Measurements from ENCODE around the gene ITGB3BP.

Gene ITGB3BP

GRCh38 chr1:63463248-63463647, 59.8 kb downstream of the ITGB3BP start:
- H3K4me3 ChIP-seq (ENCODE audit: control insufficient read depth, low read depth, low read length) = no peak overlapping the region

GRCh38 chr1:63461661-63462230, 61.3 kb downstream of the ITGB3BP start:
- no peak for TF ChIP-seq CTCF (conservative IDR thresholded peaks at IDR 0.05; ENCODE audit: control insufficient read depth, insufficient read depth, low read depth, low read length)
- H3K4me3 ChIP-seq (ENCODE audit: control insufficient read depth, low read depth, low read length) = no peak overlapping the region

More at GRCh38 chr1:63463248-63463647, 59.8 kb downstream of the ITGB3BP start:
- TF ChIP-seq CTCF (conservative IDR thresholded peaks at IDR 0.05; ENCODE audit: control insufficient read depth, insufficient read depth, low read depth, low read length) = no peak
- peak; percentile 74 for DNase-seq (ENCODE audit: low read depth)

DNA sequence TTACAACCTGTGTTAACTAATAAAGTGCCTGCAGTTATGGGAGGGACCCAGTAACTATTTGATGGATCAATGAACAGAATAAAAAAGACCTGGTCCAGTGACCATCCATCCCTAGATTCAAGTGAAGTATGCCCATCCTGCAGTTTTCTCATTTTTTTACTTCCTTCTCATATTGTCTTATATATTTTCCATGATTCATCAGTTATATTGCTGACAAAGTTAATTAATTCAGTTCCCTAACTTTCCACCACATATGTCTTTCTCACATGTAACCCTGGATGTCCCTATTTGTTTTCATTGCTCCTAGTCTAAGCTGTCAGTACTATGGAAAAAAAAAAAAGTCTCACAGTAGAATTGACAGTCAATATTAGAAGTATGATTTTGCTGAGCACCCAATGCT, 64.3 kb downstream of the ITGB3BP start:
- no peak for DNase-seq (ENCODE audit: low read depth)
- TF ChIP-seq CTCF (conservative IDR thresholded peaks at IDR 0.05; ENCODE audit: control insufficient read depth, insufficient read depth, low read depth, low read length) = no peak
- H3K4me3 ChIP-seq (ENCODE audit: control insufficient read depth, low read depth, low read length) = no peak overlapping the region

More at GRCh38 chr1:63461661-63462230, 61.3 kb downstream of the ITGB3BP start:
- DNase-seq (ENCODE audit: low read depth) = no peak

DNA sequence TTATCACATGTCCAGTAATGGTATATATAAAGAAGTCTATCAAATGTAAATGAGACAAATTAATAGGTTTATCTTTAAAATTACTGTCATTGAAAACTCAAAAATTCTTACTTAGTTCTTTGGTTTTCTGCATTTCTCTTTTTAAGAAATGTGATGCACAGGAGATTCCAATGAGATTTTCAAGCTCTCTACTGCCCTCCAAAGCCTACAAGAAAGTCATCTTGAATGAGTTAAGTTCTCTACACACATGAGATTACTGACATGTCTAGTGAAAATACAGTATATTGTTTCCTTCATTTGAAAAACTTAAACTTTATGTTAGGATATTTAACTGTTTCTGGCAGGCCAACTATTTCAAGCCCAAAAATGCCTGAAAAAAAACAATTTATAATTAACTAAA, 68.8 kb downstream of the ITGB3BP start:
- DNase-seq (ENCODE audit: low read depth) = peak; percentile 41
- no peak overlapping the region for H3K4me3 ChIP-seq (ENCODE audit: control insufficient read depth, low read depth, low read length)
- TF ChIP-seq CTCF (conservative IDR thresholded peaks at IDR 0.05; ENCODE audit: control insufficient read depth, insufficient read depth, low read depth, low read length) = peak; percentile 25

GRCh38 chr1:63453232-63453631, 69.8 kb downstream of the ITGB3BP start:
- TF ChIP-seq CTCF (conservative IDR thresholded peaks at IDR 0.05; ENCODE audit: control insufficient read depth, insufficient read depth, low read depth, low read length) = no peak
- no peak overlapping the region for H3K4me3 ChIP-seq (ENCODE audit: control insufficient read depth, low read depth, low read length)
- no peak for DNase-seq (ENCODE audit: low read depth)

- H3K4me3 ChIP-seq (ENCODE audit: control insufficient read depth, low read depth, low read length) = no peak overlapping the region
- DNase-seq (ENCODE audit: low read depth) = no peak
- no peak for TF ChIP-seq CTCF (conservative IDR thresholded peaks at IDR 0.05; ENCODE audit: control insufficient read depth, insufficient read depth, low read depth, low read length)
Observed at GRCh38 chr1:63450416-63450815, 72.6 kb downstream of the ITGB3BP start.
